HEK293 (cell line): ENCODE results near the gene CFAP97.

Experiments used
- GLIS1 ChIP-seq: fragments of 450-650 bp; formaldehyde crosslinking; IDR thresholded peaks from 2 replicates; pipeline ENCODE4 v1.5.1; 2016; ENCODE audit warnings: missing biosample characterization, missing genetic modification characterization
- PRDM4 ChIP-seq: fragments of 450-650 bp; formaldehyde crosslinking; IDR thresholded peaks from 2 replicates; pipeline ENCODE4 v1.5.1; 2017; ENCODE audit warnings: missing biosample characterization, missing genetic modification characterization
- TCF7L2 ChIP-seq: IDR thresholded peaks from 2 replicates; pipeline ENCODE4 v1.6.1; 2011; ENCODE audit warnings: low read depth, mild to moderate bottlenecking, inconsistent platforms, low read length, moderate library complexity, borderline replicate concordance
- ZNF114 ChIP-seq: fragments of 450-650 bp; formaldehyde crosslinking; IDR thresholded peaks from 2 replicates; pipeline ENCODE4 v1.5.0; 2017; ENCODE audit warnings: missing biosample characterization, missing genetic modification characterization
- ZNF24 ChIP-seq: fragments of 450-650 bp; formaldehyde crosslinking; IDR thresholded peaks from 2 replicates; pipeline ENCODE4 v1.5.1; 2016; ENCODE audit warnings: missing biosample characterization, missing genetic modification characterization
- ZNF335 ChIP-seq: fragments of 450-650 bp; formaldehyde crosslinking; conservative IDR thresholded peaks from 2 replicates; pipeline ENCODE4 v1.5.1; 2016; ENCODE audit warnings: missing biosample characterization, missing genetic modification characterization

DNA sequence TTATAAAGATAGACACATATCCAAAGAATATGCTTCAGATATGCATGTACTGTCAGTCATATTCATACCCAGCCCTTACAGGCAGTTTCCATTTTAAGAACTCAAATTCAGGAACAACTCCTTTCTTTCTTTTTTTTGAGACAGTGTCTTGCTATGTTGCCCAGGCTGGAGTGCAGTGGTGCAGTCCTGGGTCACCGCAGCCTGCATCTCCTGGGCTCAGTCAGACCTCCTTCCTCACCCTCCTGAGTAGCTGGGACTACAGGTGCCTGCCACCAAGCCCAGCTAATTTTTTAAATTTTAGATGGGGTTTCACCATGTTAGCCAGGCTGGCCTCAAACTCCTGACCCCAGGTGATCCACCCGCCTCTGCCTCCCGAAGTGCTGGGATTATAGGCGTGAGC is 40.1 kb upstream of the CFAP97 start:
- no peak for TF ChIP-seq ZNF335 (tag by site-specific recombination)
- TF ChIP-seq ZNF24 (tag by site-specific recombination): no peak
- TF ChIP-seq GLIS1: no peak
- TF ChIP-seq TCF7L2: no peak
- no peak for TF ChIP-seq PRDM4
- no peak for TF ChIP-seq ZNF114 (tag by site-specific recombination)
